K562 (cell line): Measurements from ENCODE around the gene ZNF234. TPM values are rescaled to one million over a fixed set of nuclear protein-coding genes. Genes with fewer than 3 reads are reported as not detected.

Experiments
- ATAC-seq: fragments of 200-7000 bp; cut with Tn5 transposase; 3 replicates; pipeline ENCODE4 v1.9.1; 2020; ENCODE audit warnings: moderate library complexity
- BruUV-seq: library from RNA; stranded (reverse); fragments of 400-500 nt; replicated peaks from 2 replicates; lab custom pipeline; 2021; lab: Mats Ljungman, UMichigan
- CTCF ChIA-PET: fragments of 300-600 bp; formaldehyde crosslinking; extraction: SDS; loops from one replicate; lab custom pipeline; 2021; ENCODE audit warnings: low intra/inter-chr PET ratio; lab: Yijun Ruan, JAX
- POLR2A ChIA-PET: fragments of 300-600, 350-650 bp; sonication (Branson Sonifier 250); formaldehyde crosslinking; extraction: SDS; loops from one replicate; lab custom pipeline; 2021; ENCODE audit warnings: antibody characterized with exemption, inconsistent platforms; lab: Yijun Ruan, JAX
- DNase-seq, 4 experiments: peaks; one replicate each; pipeline versions ENCODE4 v3.0.0 to v3.0.0-alpha.2; 2011 to 2018; ENCODE audit warnings: low spot score in 3 of 4, mixed read lengths in 3 of 4; ENCODE audit errors: extremely low read depth in 1 of 4
- FAIRE-seq: peaks from 2 replicates; lab custom pipeline; 2011; peaks lifted over from hg19 to GRCh38; lab: Jason Lieb, UNC
- H2AFZ ChIP-seq: 2 replicates; pipeline ENCODE4 v1.6.0; 2011; ENCODE audit warnings: low read depth, low read length, control low read depth, inconsistent platforms
- H3K27ac ChIP-seq: fragments of 200-600 bp; 3 replicates; pipeline ENCODE4 v1.8.0; 2011; ENCODE audit warnings: low read depth, mild to moderate bottlenecking, control low read depth, inconsistent platforms, low read length, moderate library complexity, mixed read lengths; ENCODE audit errors: extremely low read depth
- H3K27me3 ChIP-seq, 2 experiments: fragments of 300-600 bp in 1 of 2; 2 replicates in 1 of 2; 3 replicates in 1 of 2; pipeline versions ENCODE4 v1.6.0 to v1.8.0; 2011; ENCODE audit warnings: inconsistent platforms in 2 of 2, low read length in 2 of 2, mild to moderate bottlenecking in 1 of 2, mixed read lengths in 1 of 2, moderate library complexity in 1 of 2; ENCODE audit not compliant: control insufficient read depth in 2 of 2, insufficient read depth in 2 of 2
- H3K36me3 ChIP-seq: fragments of 300-600 bp; 3 replicates; pipeline ENCODE4 v1.8.0; 2011; ENCODE audit warnings: mild to moderate bottlenecking, low read length, inconsistent platforms; ENCODE audit not compliant: control insufficient read depth, insufficient read depth
- H3K4me1 ChIP-seq, 2 experiments: fragments of 200-600 bp in 1 of 2; replicated peaks in 1 of 2; 2 replicates in 1 of 2; 3 replicates in 1 of 2; pipeline versions ENCODE4 v1.5.1 to v1.8.0; 2011; ENCODE audit warnings: inconsistent platforms in 2 of 2, low read length in 2 of 2, mild to moderate bottlenecking in 1 of 2, mixed read lengths in 1 of 2, moderate library complexity in 1 of 2; ENCODE audit not compliant: control insufficient read depth in 2 of 2, insufficient read depth in 2 of 2
- H3K4me2 ChIP-seq: 2 replicates; pipeline ENCODE4 v1.6.1; 2011; ENCODE audit warnings: low read length, control low read depth, inconsistent platforms, mixed read lengths; ENCODE audit not compliant: insufficient read depth
- H3K4me3 ChIP-seq: fragments of 200-600 bp; sonication (generic), shearing (Covaris generic); 2 replicates; pipeline ENCODE4 v1.5.1; 2016; ENCODE audit warnings: control low read depth, inconsistent platforms
- H3K79me2 ChIP-seq: fragments of 200-600 bp; 3 replicates; pipeline ENCODE4 v1.8.0; 2011; ENCODE audit warnings: low read length, inconsistent platforms; ENCODE audit not compliant: control insufficient read depth, insufficient read depth
- H3K9ac ChIP-seq, 2 experiments: 2 replicates each; pipeline versions ENCODE4 v1.6.0 to v1.6.1; 2011; ENCODE audit warnings: low read depth in 2 of 2, low read length in 2 of 2, control low read depth in 1 of 2, inconsistent platforms in 1 of 2, mild to moderate bottlenecking in 1 of 2, mixed read lengths in 1 of 2; ENCODE audit not compliant: insufficient read depth in 1 of 2
- H3K9me1 ChIP-seq: one replicate; pipeline ENCODE4 v1.6.0; 2011; ENCODE audit warnings: inconsistent platforms, mild to moderate bottlenecking, low read length, moderate library complexity; ENCODE audit not compliant: control insufficient read depth, insufficient read depth
- H3K9me3 ChIP-seq: replicated peaks from 2 replicates; pipeline ENCODE4 v1.5.1; 2011; ENCODE audit warnings: low read depth, low read length, inconsistent platforms; ENCODE audit not compliant: control insufficient read depth, insufficient read depth
- H4K20me1 ChIP-seq: replicated peaks from 2 replicates; pipeline ENCODE4 v1.6.1; 2011; ENCODE audit warnings: low read length, inconsistent platforms, mixed read lengths; ENCODE audit not compliant: control insufficient read depth, insufficient read depth
- BCOR ChIP-seq: fragments of 450-650 bp; IDR thresholded peaks from 2 replicates; pipeline ENCODE4 v1.6.1; 2016
- CXXC5 ChIP-seq: fragments of 250-450 bp; sonication (Bioruptor Pico); IDR thresholded peaks from 2 replicates; pipeline ENCODE4 v1.8.0; 2022; ENCODE audit warnings: inconsistent platforms, mild to moderate bottlenecking, moderate library complexity
- MTA1 ChIP-seq: fragments of 450-650 bp; IDR thresholded peaks from 2 replicates; pipeline ENCODE4 v1.6.1; 2017; ENCODE audit warnings: borderline replicate concordance
- PRDM10 ChIP-seq: fragments of 450-650 bp; IDR thresholded peaks from 2 replicates; pipeline ENCODE4 v1.6.1; 2018; ENCODE audit not compliant: partially characterized antibody
- ZBTB11 ChIP-seq, 3 experiments: fragments of 200-800 bp in 1 of 3; fragments of 250-450 bp in 1 of 3; fragments of 450-650 bp in 1 of 3; sonication (Bioruptor Pico) in 1 of 3; sonication (Bioruptor generic) in 1 of 3; formaldehyde crosslinking in 1 of 3; IDR thresholded peaks; 2 replicates each; pipeline versions ENCODE4 v1.6.1 to v1.8.0; 2016 to 2022; ENCODE audit warnings: mild to moderate bottlenecking in 2 of 3, missing genetic modification characterization in 2 of 3, missing compliant biosample characterization in 1 of 3, moderate library complexity in 1 of 3
- ZNF384 ChIP-seq: IDR thresholded peaks from 2 replicates; pipeline ENCODE4 v1.6.1; 2012; ENCODE audit warnings: low read depth, low read length, improper control_type of control experiment
- ZNF449 ChIP-seq: fragments of 250-450 bp; sonication (Bioruptor Pico); IDR thresholded peaks from 2 replicates; pipeline ENCODE4 v1.8.0; 2022; ENCODE audit warnings: moderate library complexity, mild to moderate bottlenecking, inconsistent platforms
- WGBS: fragments of 100-300 bp; shearing (Covaris generic); methylation state at CpG from one replicate; pipeline ENCODE4 v1.1.6; 2016; ENCODE audit warnings: low coverage, mixed read lengths; ENCODE audit not compliant: insufficient coverage; ENCODE audit errors: missing lambda C conversion rate; 5-methylcytosine and 5-hydroxymethylcytosine counted together
- in situ Hi-C: fragments of 300-500 bp; cut with MboI; formaldehyde crosslinking; loops from 4 replicates; pipeline ENCODE4 v1.15.0; 2018; ENCODE audit warnings: inconsistent platforms, mixed read lengths
- intact Hi-C: fragments of 100-400 bp; cut with micrococcal nuclease; formaldehyde crosslinking; loops from 2 replicates; pipeline ENCODE4 v1.14.2; 2022
- polyA plus RNA-seq, 8 experiments: library from polyadenylated mRNA; depleted of rRNA in 4 of 8; stranded (reverse) in 5 of 8; unstranded in 3 of 8; fragments of >200 nt; fragmentation: Nextera tagmentation in 2 of 8; fragmentation: Illumina TruSeq in 1 of 8; extraction: Ambion mirVana in 2 of 8; extraction: Trizol in 1 of 8; gene quantifications; 2 replicates each; pipeline versions ENCODE4 v1.2.1 to v1.2.3, GENCODE V29; 2011 to 2014; ENCODE audit warnings: inconsistent platforms in 1 of 8, missing spikeins in 1 of 8
- total RNA-seq, 7 experiments: library from RNA; depleted of rRNA in 6 of 7; stranded (reverse); fragments of >200 nt in 6 of 7; fragmentation: Illumina TruSeq in 2 of 7; extraction: Trizol in 2 of 7; gene quantifications; 2 replicates each; pipeline versions ENCODE4 v1.2.1 to v1.2.3, GENCODE V29; 2011 to 2021; ENCODE audit warnings: low replicate concordance in 1 of 7

Gene ZNF234
- total and polyA plus RNA-seq, 9 of the 15 experiments (the other 6 are each of a cell fraction or from before 2014, with no cell fraction given): 0.82 to 2.9 (median 1.5) TPM

- no TSS peak for BruUV-seq
- intact Hi-C loops: no loop called here
- in situ Hi-C loops: no loop called here
- WGBS: 6% methylated on average over 13 of the region's 13 CpGs
- FAIRE-seq: no peak
- Histone ChIP-seq H3K36me3 (no peaks in the 10 kb centered on the region), H3K79me2 (no peaks in the 10 kb centered on the region), H3K4me2 (peak overlapping the region; percentile 89), H3K9me3 (peaks cover 6% of the 10 kb centered on the region), H3K4me3 (peak overlapping the region; percentile 53), H3K27ac (peak overlapping the region; percentile 50; the same call in 1 of the 3 replicates), H3K4me1 (peaks cover 2 to 5% of the 10 kb centered on the region in 2 experiments; a peak in 2 of 5 replicates), H2AFZ (peak overlapping the region; percentile 94), H4K20me1 (no peaks in the 10 kb centered on the region), H3K9me1 (no peaks in the 10 kb centered on the region), H3K27me3 (no peaks in the 10 kb centered on the region), H3K9ac (peak overlapping the region; percentile 59 to 62; a peak in 3 of 4 replicates)
- POLR2A ChIA-PET: no interaction called here
- DNase-seq: peak; percentile 13 to 26 (median 18)
- peak; percentile 60 for ATAC-seq
- CTCF ChIA-PET: interaction anchor here (0.6 kb wide), 1 partner anchor 9 kb away, joined by 4 read pairs; no protein-coding TSS in a partner anchor
- TF ChIP-seq PRDM10: peak; percentile 6
- no peak for TF ChIP-seq ZNF449
- no peak for TF ChIP-seq MTA1
- peak; percentile 12; the same call in 1 of the 2 replicates for TF ChIP-seq CXXC5 (CRISPR knock-in tag)
- TF ChIP-seq ZBTB11 (CRISPR knock-in tag; IDR thresholded peaks at IDR 0.05): 0 out of 6 replicates have a peak, but pooled peaks of 1 of the 3 experiments have one; percentile 20
- TF ChIP-seq ZNF384: no peak
- peak; percentile 1 for TF ChIP-seq BCOR
Measured at GRCh38 chr19:44142059-44142433, 692 bp downstream of the ZNF234 start.
